ENCODE data around the gene GRB2.

DNA sequence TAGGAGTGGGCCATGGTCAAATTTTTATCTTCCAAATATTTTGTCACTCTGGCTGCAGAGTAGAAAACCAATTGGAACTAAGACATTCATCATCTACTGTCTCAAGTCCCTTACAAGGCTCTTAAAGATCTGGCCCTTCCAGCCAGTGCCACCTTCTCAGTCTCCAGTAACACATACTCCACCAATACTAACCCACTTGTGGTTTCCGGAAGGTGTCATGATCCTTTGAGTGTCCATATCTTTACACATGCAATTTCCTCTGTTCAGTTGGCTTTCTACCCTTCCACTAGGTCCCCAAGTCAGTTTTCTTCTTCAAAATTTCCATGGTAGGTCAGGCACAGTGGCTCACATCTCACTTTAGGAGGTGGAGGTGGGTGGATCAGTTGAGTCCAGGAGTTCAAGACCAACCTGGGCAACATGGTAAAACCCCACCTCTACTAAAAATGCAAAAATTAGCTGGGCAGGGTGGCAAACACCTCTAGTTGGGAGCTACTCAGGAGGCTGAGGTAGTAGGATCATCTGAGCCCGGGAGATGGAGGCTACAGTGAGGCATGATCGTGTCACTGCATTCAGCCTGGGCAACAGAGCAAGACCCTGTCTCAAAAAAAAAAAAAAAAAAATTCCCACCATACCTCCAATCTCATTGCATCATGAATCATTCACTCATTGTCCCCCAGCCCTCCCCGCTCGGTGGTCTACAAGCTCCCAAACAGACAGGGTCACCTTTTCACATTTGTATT lies 6.0 kb upstream of the GRB2 start:
- no peak for TF ChIP-seq EZH2 (IDR thresholded peaks at IDR 0.05; ENCODE audit: borderline replicate concordance)
- TF ChIP-seq, protein P1, sequence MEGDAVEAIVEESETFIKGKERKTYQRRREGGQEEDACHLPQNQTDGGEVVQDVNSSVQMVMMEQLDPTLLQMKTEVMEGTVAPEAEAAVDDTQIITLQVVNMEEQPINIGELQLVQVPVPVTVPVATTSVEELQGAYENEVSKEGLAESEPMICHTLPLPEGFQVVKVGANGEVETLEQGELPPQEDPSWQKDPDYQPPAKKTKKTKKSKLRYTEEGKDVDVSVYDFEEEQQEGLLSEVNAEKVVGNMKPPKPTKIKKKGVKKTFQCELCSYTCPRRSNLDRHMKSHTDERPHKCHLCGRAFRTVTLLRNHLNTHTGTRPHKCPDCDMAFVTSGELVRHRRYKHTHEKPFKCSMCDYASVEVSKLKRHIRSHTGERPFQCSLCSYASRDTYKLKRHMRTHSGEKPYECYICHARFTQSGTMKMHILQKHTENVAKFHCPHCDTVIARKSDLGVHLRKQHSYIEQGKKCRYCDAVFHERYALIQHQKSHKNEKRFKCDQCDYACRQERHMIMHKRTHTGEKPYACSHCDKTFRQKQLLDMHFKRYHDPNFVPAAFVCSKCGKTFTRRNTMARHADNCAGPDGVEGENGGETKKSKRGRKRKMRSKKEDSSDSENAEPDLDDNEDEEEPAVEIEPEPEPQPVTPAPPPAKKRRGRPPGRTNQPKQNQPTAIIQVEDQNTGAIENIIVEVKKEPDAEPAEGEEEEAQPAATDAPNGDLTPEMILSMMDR (IDR thresholded peaks at IDR 0.05; ENCODE audit: poor library complexity): no peak
